ENCODE data around the gene CD80. TPM values are rescaled to one million over a fixed set of nuclear protein-coding genes. Genes with fewer than 3 reads are reported as not detected.

Gene CD80
- total and polyA plus RNA-seq, 9 of the 15 experiments (the other 6 are each of a cell fraction or from before 2014, with no cell fraction given), result 3.0 to 8.2 (median 5.7) TPM

- FAIRE-seq, result no peak
Observed at GRCh38 chr3:119571230-119571629, 11.8 kb upstream of the CD80 start.

GRCh38 chr3:119570229-119570628 lies 10.8 kb upstream of the CD80 start:
- ATAC-seq, result no peak

More at GRCh38 chr3:119571230-119571629, 11.8 kb upstream of the CD80 start:
- Histone ChIP-seq H3K36me3 (ENCODE audit: control insufficient read depth, insufficient read depth, low read length) (no peaks in the 10 kb centered on the region), H3K9me3 (replicated peaks; ENCODE audit: control insufficient read depth, insufficient read depth, low read depth, low read length) (no peaks in the 10 kb centered on the region), H4K20me1 (replicated peaks; ENCODE audit: control insufficient read depth, insufficient read depth, low read length) (no peaks in the 10 kb centered on the region), H3K27ac (ENCODE audit: extremely low read depth, low read depth, low read length) (no peak overlapping the region), H3K9ac (ENCODE audit: insufficient read depth in 1 of 2, low read depth in 2 of 2, low read length in 2 of 2) (no peak overlapping the region), H2AFZ (ENCODE audit: low read depth, low read length) (no peak overlapping the region), H3K4me1 (replicated peaks in 1 of 2; ENCODE audit: control insufficient read depth in 2 of 2, insufficient read depth in 2 of 2, low read length in 2 of 2) (no peaks in the 10 kb centered on the region; a peak in 2 of 5 replicates), H3K9me1 (ENCODE audit: control insufficient read depth, insufficient read depth, low read length) (no peaks in the 10 kb centered on the region), H3K4me2 (ENCODE audit: insufficient read depth, low read length) (no peak overlapping the region), H3K4me3 (no peak overlapping the region), H3K27me3 (ENCODE audit: control insufficient read depth in 2 of 2, insufficient read depth in 2 of 2, low read length in 2 of 2) (no peaks in the 10 kb centered on the region), H3K79me2 (ENCODE audit: control insufficient read depth, insufficient read depth, low read length) (no peaks in the 10 kb centered on the region)
- in situ Hi-C loops (cut with MboI), result no loop called here
- ChIA-PET CTCF (ENCODE audit: low intra/inter-chr PET ratio) (no interaction called here), POLR2A (interaction anchor here (0.7 kb wide), 1 partner anchor 17 kb away, joined by 3 read pairs; no protein-coding TSS in a partner anchor)
- WGBS (ENCODE audit: insufficient coverage, low coverage, missing lambda C conversion rate), result 83% methylated on average over 1 of the region's 1 CpG
- no TSS peak for BruUV-seq (replicated peaks)
- no peak for ATAC-seq
- DNase-seq (ENCODE audit: extremely low read depth in 1 of 4, low spot score in 3 of 4), result no peak
- intact Hi-C loops (cut with micrococcal nuclease), result no loop called here
- no peak for TF ChIP-seq TEAD1 (CRISPR knock-in tag; IDR thresholded peaks at IDR 0.05)
- no peak for TF ChIP-seq DIDO1 (tag; IDR thresholded peaks at IDR 0.05; ENCODE audit: low read depth)
- no peak for TF ChIP-seq EGR1 (conservative IDR thresholded peaks at IDR 0.05)
- no peak for TF ChIP-seq DPF2 (IDR thresholded peaks at IDR 0.05)

More at GRCh38 chr3:119570229-119570628, 10.8 kb upstream of the CD80 start:
- intact Hi-C loops (cut with micrococcal nuclease), result no loop called here
- Histone ChIP-seq H3K27ac (ENCODE audit: extremely low read depth, low read depth, low read length) (no peak overlapping the region), H2AFZ (ENCODE audit: low read depth, low read length) (no peak overlapping the region), H3K79me2 (ENCODE audit: control insufficient read depth, insufficient read depth, low read length) (no peaks in the 10 kb centered on the region), H3K4me3 (no peak overlapping the region), H3K9ac (ENCODE audit: insufficient read depth in 1 of 2, low read depth in 2 of 2, low read length in 2 of 2) (no peak overlapping the region), H3K36me3 (ENCODE audit: control insufficient read depth, insufficient read depth, low read length) (no peaks in the 10 kb centered on the region), H3K27me3 (ENCODE audit: control insufficient read depth in 2 of 2, insufficient read depth in 2 of 2, low read length in 2 of 2) (no peaks in the 10 kb centered on the region), H3K9me1 (ENCODE audit: control insufficient read depth, insufficient read depth, low read length) (no peaks in the 10 kb centered on the region), H3K9me3 (replicated peaks; ENCODE audit: control insufficient read depth, insufficient read depth, low read depth, low read length) (no peaks in the 10 kb centered on the region), H4K20me1 (replicated peaks; ENCODE audit: control insufficient read depth, insufficient read depth, low read length) (no peaks in the 10 kb centered on the region), H3K4me1 (replicated peaks in 1 of 2; ENCODE audit: control insufficient read depth in 2 of 2, insufficient read depth in 2 of 2, low read length in 2 of 2) (no peaks in the 10 kb centered on the region; a peak in 2 of 5 replicates), H3K4me2 (ENCODE audit: insufficient read depth, low read length) (no peak overlapping the region)
- POLR2A ChIA-PET, result no interaction called here
- CTCF ChIA-PET (ENCODE audit: low intra/inter-chr PET ratio), result no interaction called here
- FAIRE-seq, result no peak
- no peak for DNase-seq (ENCODE audit: extremely low read depth in 1 of 4, low spot score in 3 of 4)
- BruUV-seq (replicated peaks), result no TSS peak
- in situ Hi-C loops (cut with MboI), result no loop called here
- TF ChIP-seq ZNF609 (CRISPR knock-in tag; IDR thresholded peaks at IDR 0.05; ENCODE audit: borderline replicate concordance), result no peak
- no peak for TF ChIP-seq PBX2 (CRISPR knock-in tag; IDR thresholded peaks at IDR 0.05; ENCODE audit: low read depth)
- peak; percentile 29; the same call in 1 of the 2 replicates for TF ChIP-seq PBX2 (tag; conservative IDR thresholded peaks at IDR 0.05; ENCODE audit: low read depth)
- 20% methylated on average over 4 of the region's 5 CpGs for WGBS (ENCODE audit: insufficient coverage, low coverage, missing lambda C conversion rate)

All from K562 (cell line).